Naive thymus-derived CD8-positive, alpha-beta T cell (primary cell): ENCODE measurements around the gene MICU1. TPM values are rescaled to one million over a fixed set of nuclear protein-coding genes. Genes with fewer than 3 reads are reported as not detected.
"Not testable (repeated sequence)": the region's sequence is repeated elsewhere in the genome, so short reads cannot be mapped to it uniquely, and the experiment has no call there.

ENCODE experiments used
- ATAC-seq, 2 donors: fragments of 150-1000 bp; cut with Tn5 transposase in 1 of 2; sonication (Bioruptor Pico), chemical (Tn5 transposase) in 1 of 2; 1 replicate in 1 of 2; 2 replicates in 1 of 2; pipeline ENCODE4 v1.10.0; 2021; ENCODE audit warnings: mild to moderate bottlenecking in 2 of 2, moderate library complexity in 2 of 2
- POLR2A ChIA-PET: fragments of 350-600 bp; sonication (Branson Sonifier 250); formaldehyde crosslinking; loops from one replicate; lab custom pipeline; 2021; ENCODE audit warnings: antibody characterized with exemption; lab: Charles Lee
- DNase-seq, 10 donors: peaks; one replicate each; pipeline versions ENCODE4 v3.0.0 to v3.0.0-alpha.2; 2020 to 2022
- H3K27ac Mint-ChIP-seq, 10 donors: one replicate each; pipeline ENCODE4 v1.8.0; 2020 to 2022; ENCODE audit warnings: mild to moderate bottlenecking in 10 of 10, mixed read lengths in 10 of 10, moderate library complexity in 4 of 10, inconsistent platforms in 1 of 10
- H3K27me3 Mint-ChIP-seq, 5 donors: one replicate each; pipeline ENCODE4 v1.8.0; 2021 to 2022; ENCODE audit warnings: mixed read lengths in 5 of 5
- H3K36me3 Mint-ChIP-seq, 3 donors: one replicate each; pipeline ENCODE4 v1.8.0; 2020 to 2022; ENCODE audit warnings: mixed read lengths in 3 of 3, mild to moderate bottlenecking in 2 of 3, inconsistent platforms in 1 of 3
- H3K4me1 Mint-ChIP-seq, 4 donors: one replicate each; pipeline ENCODE4 v1.8.0; 2021 to 2022; ENCODE audit warnings: mixed read lengths in 4 of 4
- H3K4me3 Mint-ChIP-seq, 10 donors: one replicate each; pipeline ENCODE4 v1.8.0; 2020 to 2022; ENCODE audit warnings: mild to moderate bottlenecking in 10 of 10, mixed read lengths in 10 of 10, moderate library complexity in 6 of 10, inconsistent platforms in 1 of 10
- H3K9me3 Mint-ChIP-seq, 9 donors: one replicate each; pipeline ENCODE4 v1.8.0; 2020 to 2022; ENCODE audit warnings: mixed read lengths in 9 of 9, mild to moderate bottlenecking in 3 of 9, inconsistent platforms in 1 of 9, moderate library complexity in 1 of 9
- polyA plus RNA-seq, 3 donors: library from polyadenylated mRNA; unstranded; fragments of 300-500 nt; fragmentation: Illumina TruSeq; gene quantifications; one replicate each; pipeline ENCODE4 v1.2.3, GENCODE V29; 2021
- total RNA-seq, 8 experiments: library from RNA in 2 of 8; stranded (reverse) in 2 of 8; gene quantifications; one replicate each; pipeline ENCODE4 v1.2.3 and lab custom pipeline; 2021 to 2026

The MICU1 gene
- total and polyA plus RNA-seq, 5 experiments from 2014 or later = 20.7 to 26.4 (median 24.1) TPM

DNA sequence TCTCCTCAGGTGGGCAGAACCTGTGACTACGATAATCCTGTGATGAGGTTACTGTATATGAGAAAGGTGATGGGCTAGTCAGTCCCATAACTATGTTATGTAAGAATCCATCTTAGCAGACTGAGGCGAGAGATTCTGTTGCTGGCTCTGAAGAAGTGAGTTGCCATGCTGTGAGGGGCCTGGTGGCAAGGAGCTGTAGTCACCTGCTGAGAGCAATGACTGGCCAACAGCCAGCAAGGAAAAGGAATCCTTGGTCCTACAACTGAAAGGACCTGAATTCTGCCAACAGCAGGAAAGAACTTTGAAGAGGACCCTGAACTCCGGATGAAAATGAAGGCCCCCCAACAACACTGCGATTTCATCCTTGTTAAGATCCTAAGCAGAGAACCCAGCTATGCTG, 240.2 kb downstream of the MICU1 start:
- Mint-ChIP-seq H3K4me3 (no peak overlapping the region), H3K9me3 (no peaks in the 10 kb centered on the region), H3K27ac (no peak overlapping the region), H3K27me3 (no peaks in the 10 kb centered on the region), H3K4me1 (peaks cover 2 to 16% (median 9%) of the 10 kb centered on the region in 4 donors), H3K36me3 (peaks cover 0 to 8% (median 0%) of the 10 kb centered on the region in 3 donors)
- DNase-seq = no peak
- POLR2A ChIA-PET = no interaction called here
- no peak for ATAC-seq

DNA sequence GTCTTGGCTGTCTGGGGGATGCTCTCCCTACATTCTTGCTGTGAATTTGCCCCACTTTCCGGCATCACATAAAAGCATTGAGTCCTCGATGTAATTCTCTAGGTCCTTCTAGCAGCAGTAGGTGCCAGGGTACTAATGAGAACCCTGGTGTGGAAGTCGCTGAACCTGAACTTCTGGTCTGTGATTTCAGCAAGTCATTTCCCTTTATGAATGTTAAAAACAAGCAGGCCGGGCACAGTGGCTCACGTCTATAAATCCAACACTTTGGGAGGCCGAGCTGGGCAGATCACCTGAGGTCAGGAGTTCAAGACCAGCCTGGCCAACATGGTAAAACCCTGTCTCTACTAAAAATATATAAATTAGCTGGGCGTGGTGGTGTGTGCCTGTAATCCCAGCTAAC, 240.9 kb downstream of the MICU1 start:
- peaks cover 2 to 16% (median 9%) of the 10 kb centered on the region in 4 donors for H3K4me1 Mint-ChIP-seq
- H3K4me3 Mint-ChIP-seq, H3K36me3 Mint-ChIP-seq, DNase-seq, H3K27me3 Mint-ChIP-seq, H3K27ac Mint-ChIP-seq, ATAC-seq, H3K9me3 Mint-ChIP-seq, POLR2A ChIA-PET: not testable (repeated sequence)

DNA sequence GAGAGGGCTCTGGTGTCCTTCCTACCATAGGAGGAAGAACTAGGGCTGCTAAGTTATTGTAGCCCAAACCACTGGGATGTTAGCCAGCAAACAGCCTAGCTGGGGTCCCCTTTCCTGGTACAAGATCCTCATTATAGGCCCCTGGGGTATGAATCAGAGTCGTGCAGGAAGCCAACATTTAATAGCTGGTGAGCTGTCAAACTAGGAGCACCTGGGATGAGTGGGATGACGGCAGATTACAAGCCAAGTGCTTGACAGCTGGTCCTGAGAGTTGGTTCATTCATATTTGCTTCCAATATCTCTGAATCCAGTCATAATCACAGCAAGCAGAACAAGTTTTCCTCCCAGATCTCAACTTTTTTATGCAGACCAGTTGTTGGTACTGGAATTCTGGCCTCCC, 246.1 kb downstream of the MICU1 start:
- POLR2A ChIA-PET = no interaction called here

DNA sequence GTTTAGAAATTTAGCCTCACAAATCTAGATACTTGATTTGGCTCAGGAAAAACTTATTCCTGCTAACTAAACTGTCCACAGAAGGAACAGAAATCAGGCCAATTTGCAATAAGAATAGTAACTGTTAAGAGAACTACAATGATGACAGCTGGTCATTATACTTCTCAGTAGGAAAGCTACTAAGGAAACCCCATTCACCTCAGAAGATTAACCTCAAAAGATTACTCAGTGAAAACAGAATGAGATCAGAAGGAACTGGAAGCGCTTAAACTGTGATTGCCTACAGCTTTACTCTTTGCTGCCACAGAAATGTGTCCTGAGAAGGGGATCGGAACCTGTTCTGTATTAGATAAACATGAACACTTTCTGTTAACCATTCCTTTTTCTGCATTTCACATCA, 246.8 kb downstream of the MICU1 start:
- no peak for DNase-seq
- POLR2A ChIA-PET = no interaction called here

More for the DNA sequence above, 246.1 kb downstream of the MICU1 start:
- no peak for DNase-seq
- Mint-ChIP-seq H3K27me3 (no peaks in the 10 kb centered on the region), H3K4me3 (no peak overlapping the region), H3K36me3 (peaks cover 0 to 17% (median 4%) of the 10 kb centered on the region in 3 donors), H3K4me1 (peaks cover 0 to 2% (median under 1%) of the 10 kb centered on the region in 4 donors), H3K27ac (peak overlapping the region in 1 of 10 donors; percentile 22), H3K9me3 (no peaks in the 10 kb centered on the region)
- no peak for ATAC-seq

DNA sequence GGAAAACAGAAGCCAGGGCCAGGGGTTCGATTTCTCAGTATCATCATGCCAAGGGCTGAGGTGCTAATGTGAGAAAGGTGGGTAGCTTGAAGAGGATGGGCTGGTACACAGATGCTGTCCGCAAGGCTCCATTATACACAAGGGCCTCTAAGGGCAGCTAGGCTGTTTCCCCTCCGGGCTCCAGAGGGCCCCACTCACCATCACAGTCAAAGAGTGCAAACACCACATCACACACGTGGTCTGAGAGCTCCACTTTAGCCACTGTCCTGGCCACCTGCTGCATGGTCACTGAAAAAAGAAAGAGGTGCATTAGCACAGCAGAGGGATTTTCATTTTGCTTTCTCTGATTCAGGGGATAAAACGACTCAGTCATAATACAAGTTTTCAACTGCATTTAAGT, 250.3 kb downstream of the MICU1 start:
- no peak overlapping the region for H3K4me3 Mint-ChIP-seq
- H3K4me1 Mint-ChIP-seq = peaks cover 0 to 7% (median 2%) of the 10 kb centered on the region in 4 donors
- H3K36me3 Mint-ChIP-seq = peaks cover 0 to 26% (median 4%) of the 10 kb centered on the region in 3 donors
- no peaks in the 10 kb centered on the region for H3K27me3 Mint-ChIP-seq
- no peak overlapping the region for H3K27ac Mint-ChIP-seq
- H3K9me3 Mint-ChIP-seq = no peaks in the 10 kb centered on the region
- POLR2A ChIA-PET = no interaction called here
- DNase-seq (no peak), ATAC-seq (no peak)

More for the DNA sequence above, 246.8 kb downstream of the MICU1 start:
- ATAC-seq = no peak
- peaks cover 0 to 22% (median 4%) of the 10 kb centered on the region in 3 donors for H3K36me3 Mint-ChIP-seq
- no peak overlapping the region for H3K4me3 Mint-ChIP-seq
- no peaks in the 10 kb centered on the region for H3K27me3 Mint-ChIP-seq
- H3K9me3 Mint-ChIP-seq = no peaks in the 10 kb centered on the region
- peaks cover 0 to 2% (median 0%) of the 10 kb centered on the region in 4 donors for H3K4me1 Mint-ChIP-seq
- H3K27ac Mint-ChIP-seq = no peak overlapping the region

DNA sequence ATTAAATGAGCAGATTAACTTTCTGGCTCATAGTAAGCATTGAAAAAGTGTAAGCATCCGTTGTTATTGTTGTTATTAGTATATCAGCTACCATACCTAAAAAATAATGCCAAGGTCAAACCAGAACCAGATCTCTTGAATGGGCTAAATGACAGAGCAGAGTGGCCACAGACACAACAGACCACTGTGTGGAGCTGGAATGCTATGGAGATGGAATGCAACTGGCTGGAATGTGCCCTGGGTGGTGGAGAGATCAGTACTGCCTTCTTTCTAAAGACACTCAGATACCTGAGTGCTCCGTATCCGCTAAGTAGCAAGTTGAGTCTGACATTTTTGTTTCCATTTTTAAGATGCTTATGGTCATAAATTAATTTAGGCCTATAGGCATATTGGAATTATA, 250.7 kb downstream of the MICU1 start:
- peaks cover 0 to 26% (median 4%) of the 10 kb centered on the region in 3 donors for H3K36me3 Mint-ChIP-seq
- DNase-seq (no peak), ATAC-seq (no peak)
- no peaks in the 10 kb centered on the region for H3K27me3 Mint-ChIP-seq
- H3K4me3 Mint-ChIP-seq = no peak overlapping the region
- POLR2A ChIA-PET = interaction anchor here (0.6 kb wide), 2 partner anchors 13 to 1085 kb away, joined by 3 read pairs; no protein-coding TSS in a partner anchor
- H3K4me1 Mint-ChIP-seq = peaks cover 2 to 11% (median 6%) of the 10 kb centered on the region in 4 donors
- H3K27ac Mint-ChIP-seq = no peak overlapping the region
- no peaks in the 10 kb centered on the region for H3K9me3 Mint-ChIP-seq

DNA sequence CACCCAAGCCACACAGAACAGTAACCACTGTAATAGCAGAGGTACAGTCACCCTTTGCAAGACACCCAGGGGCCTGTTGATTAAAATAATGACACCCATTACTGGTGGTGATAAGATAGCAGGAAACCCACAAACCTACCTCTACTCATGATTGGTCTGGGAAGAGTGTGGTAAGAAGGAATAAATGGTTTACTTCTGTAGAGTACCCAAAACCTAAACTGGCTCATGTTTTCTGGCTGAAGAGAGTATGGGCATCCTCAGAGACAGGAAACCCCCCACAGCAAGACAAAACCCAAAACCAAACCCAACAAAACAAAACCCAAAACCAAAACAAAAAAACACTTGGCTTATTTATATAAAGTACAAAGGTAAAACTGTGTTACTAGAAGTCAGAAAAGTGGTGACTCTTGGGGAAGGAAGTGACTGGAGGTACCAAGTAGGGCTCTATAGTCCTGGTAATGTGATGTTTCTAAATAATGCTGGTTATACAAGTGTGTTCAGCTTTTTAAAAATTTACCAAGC, 255.6 kb downstream of the MICU1 start:
- Mint-ChIP-seq H3K27me3 (no peaks in the 10 kb centered on the region), H3K4me1 (peaks cover 4 to 19% (median 14%) of the 10 kb centered on the region in 4 donors), H3K4me3 (peak overlapping the region in 3 of 10 donors; percentile 1 to 48 (median 47)), H3K9me3 (no peaks in the 10 kb centered on the region), H3K36me3 (peaks cover 0 to 21% (median 3%) of the 10 kb centered on the region in 3 donors), H3K27ac (peak overlapping the region; percentile 51 to 92 (median 80))
- POLR2A ChIA-PET = no interaction called here
- ATAC-seq (peak; percentile 65 to 93), DNase-seq (peak in 3 of 10 donors; percentile 51 to 69 (median 59))

DNA sequence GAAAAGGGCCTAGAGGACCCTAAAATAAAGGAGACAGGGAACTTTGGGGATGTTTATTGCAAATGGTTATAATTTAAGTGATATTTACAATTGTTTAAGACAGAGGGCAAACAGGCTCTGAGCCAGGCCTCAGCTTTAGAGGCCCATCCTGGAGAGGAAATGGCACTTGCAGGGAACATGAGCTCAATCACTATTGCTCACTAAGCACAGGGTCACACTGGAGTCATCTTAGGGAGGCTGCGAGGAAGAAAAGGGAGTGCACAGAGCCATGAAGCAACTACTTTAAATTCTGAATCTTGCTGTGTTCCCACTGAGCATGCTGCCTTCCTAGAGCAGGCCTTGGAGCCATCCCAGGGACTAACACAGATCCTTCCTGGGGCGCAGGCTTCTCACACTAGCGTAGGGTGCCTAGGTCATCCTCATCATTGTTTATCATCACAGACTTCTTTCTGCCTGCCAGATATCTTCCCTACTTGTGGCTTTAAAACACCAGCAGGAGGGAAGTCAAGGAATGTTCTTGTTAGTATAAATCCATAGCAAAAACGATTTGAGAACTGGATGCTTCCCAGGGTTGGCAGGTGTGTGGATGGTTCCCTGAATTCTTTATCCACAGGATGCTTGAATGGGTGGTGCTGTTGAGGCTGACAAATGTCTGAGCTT, 258.4 kb downstream of the MICU1 start:
- Mint-ChIP-seq H3K36me3 (peaks cover 0 to 7% (median 0%) of the 10 kb centered on the region in 3 donors), H3K4me1 (peaks cover 12 to 33% (median 27%) of the 10 kb centered on the region in 4 donors), H3K27me3 (no peaks in the 10 kb centered on the region), H3K4me3 (no peak overlapping the region), H3K27ac (peak overlapping the region in 6 of 10 donors; percentile 28 to 53 (median 40)), H3K9me3 (no peaks in the 10 kb centered on the region)
- DNase-seq = no peak
- ATAC-seq = no peak
- POLR2A ChIA-PET = interaction anchor here (0.6 to 1.5 kb wide), 2 partner anchors 8 to 467 kb away, joined by 6 to 11 read pairs; no protein-coding TSS in a partner anchor

DNA sequence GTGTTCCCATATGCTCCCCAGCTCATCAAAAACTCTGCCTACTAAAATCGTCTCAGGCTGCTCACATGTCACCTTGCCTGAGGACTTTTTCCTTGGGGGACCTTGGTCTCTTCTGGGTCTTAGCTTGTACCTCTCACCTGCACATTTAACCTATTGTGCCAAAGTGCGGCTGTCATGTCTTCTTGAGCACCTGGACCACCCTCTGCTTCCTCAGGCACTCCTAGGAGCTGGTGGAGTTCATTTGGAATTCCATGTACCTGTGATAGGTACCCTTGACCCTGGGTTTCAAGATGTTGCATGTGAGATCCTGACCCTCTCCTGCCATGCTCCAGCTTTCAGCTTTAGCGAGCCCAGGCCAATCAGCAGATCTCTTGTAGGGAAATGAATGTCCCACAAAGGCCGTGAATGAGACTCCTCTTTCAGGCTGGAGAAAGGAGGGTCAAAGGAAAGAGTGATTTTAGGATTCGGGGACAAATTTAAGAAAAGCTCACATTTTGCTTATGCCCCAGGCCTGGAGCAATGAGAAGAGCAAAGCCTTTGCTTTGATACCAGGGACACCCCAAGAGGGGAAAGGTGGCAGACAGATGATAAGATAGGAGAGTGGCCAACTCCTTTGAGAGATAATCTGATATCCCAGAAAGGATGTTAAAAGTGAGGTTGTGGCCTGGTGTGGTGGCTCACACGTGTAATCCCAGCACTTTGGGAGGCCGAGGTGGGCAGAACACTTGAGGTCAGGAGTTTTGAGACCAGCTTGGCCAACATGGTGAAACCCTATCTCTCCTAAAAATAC, 260.6 kb downstream of the MICU1 start:
- H3K4me1 Mint-ChIP-seq = peaks cover 10 to 29% (median 21%) of the 10 kb centered on the region in 4 donors
- DNase-seq (no peak), ATAC-seq (no peak)
- POLR2A ChIA-PET = interaction anchor here (0.6 to 1.8 kb wide), 3 partner anchors 10 to 469 kb away, joined by 4 to 9 read pairs (median 6); partner anchors contain the start of gene DNAJB12
- peak overlapping the region in 4 of 10 donors; percentile 23 to 49 (median 32) for H3K4me3 Mint-ChIP-seq
- no peaks in the 10 kb centered on the region for H3K9me3 Mint-ChIP-seq
- H3K27ac Mint-ChIP-seq = peak overlapping the region; percentile 77 to 94 (median 88)
- H3K36me3 Mint-ChIP-seq = peaks cover 0 to 7% (median 0%) of the 10 kb centered on the region in 3 donors
- H3K27me3 Mint-ChIP-seq = no peaks in the 10 kb centered on the region

DNA sequence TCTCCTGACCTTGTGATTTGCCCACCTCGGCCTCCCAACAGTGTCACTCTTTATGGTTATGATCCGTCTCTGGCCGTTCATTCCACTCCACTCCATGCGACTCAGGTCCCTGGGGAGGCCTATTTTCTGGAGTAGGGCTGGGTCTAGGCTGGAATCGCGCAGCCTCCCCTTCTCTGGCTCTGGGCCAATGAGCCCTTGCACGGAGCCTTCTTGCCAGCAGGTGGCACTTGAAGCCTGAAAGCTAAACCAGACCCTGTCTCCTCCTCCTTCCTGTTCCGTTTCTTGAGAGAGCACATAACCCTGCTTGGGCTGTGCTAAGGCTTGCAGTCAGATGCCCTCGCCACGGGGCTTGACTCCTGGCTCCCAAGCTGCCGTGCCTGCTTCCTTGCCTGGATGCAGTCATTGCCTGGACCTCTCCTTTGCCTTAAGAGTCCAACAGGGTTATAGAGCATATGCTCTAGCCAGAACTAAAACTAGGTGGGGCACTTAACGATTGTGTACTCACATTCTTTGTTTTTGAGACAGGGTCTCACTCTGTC, 261.6 kb downstream of the MICU1 start:
- peaks cover 10 to 20% (median 16%) of the 10 kb centered on the region in 4 donors for H3K4me1 Mint-ChIP-seq
- H3K36me3 Mint-ChIP-seq = peaks cover 0 to 6% (median 0%) of the 10 kb centered on the region in 3 donors
- H3K27me3 Mint-ChIP-seq = no peaks in the 10 kb centered on the region
- POLR2A ChIA-PET = interaction anchor here (0.6 to 1.8 kb wide), 4 partner anchors 9 to 470 kb away, joined by 3 to 9 read pairs (median 5); partner anchors contain the start of gene DNAJB12
- DNase-seq (peak; percentile 70 to 92 (median 86)), ATAC-seq (peak; percentile 99 to 100)
- H3K4me3 Mint-ChIP-seq = peak overlapping the region; percentile 19 to 67 (median 50)
- no peaks in the 10 kb centered on the region for H3K9me3 Mint-ChIP-seq
- H3K27ac Mint-ChIP-seq = peak overlapping the region; percentile 77 to 94 (median 88)

DNA sequence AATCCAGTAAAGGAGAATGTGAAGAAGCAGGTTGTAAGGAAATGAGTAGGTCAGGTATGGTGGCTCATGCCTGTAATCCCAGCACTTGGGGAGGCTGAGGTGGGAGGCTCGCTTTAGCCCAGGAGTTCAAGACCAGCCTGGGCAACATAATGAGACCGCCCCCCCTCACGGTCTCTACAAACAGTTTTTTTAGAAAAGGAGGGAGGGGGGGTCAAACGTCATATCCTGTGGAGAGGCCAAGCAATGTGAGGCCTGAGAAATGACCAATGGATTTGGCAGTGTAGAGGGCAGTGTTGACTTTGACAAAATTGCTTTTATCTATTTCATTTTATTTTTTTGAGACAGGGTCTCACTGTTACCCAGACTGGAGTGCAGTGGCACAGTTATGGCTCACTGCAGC, 268.9 kb downstream of the MICU1 start:
- H3K4me1 Mint-ChIP-seq = peaks cover 20 to 34% (median 30%) of the 10 kb centered on the region in 4 donors
- DNase-seq = no peak
- H3K27ac Mint-ChIP-seq = peak overlapping the region in 3 of 10 donors; percentile 25 to 61 (median 42)
- H3K27me3 Mint-ChIP-seq = peaks cover 0 to 3% (median 0%) of the 10 kb centered on the region in 5 donors
- no peak overlapping the region for H3K4me3 Mint-ChIP-seq
- peaks cover 0 to 10% (median 6%) of the 10 kb centered on the region in 3 donors for H3K36me3 Mint-ChIP-seq
- POLR2A ChIA-PET = no interaction called here
- no peak for ATAC-seq
- H3K9me3 Mint-ChIP-seq = no peaks in the 10 kb centered on the region

DNA sequence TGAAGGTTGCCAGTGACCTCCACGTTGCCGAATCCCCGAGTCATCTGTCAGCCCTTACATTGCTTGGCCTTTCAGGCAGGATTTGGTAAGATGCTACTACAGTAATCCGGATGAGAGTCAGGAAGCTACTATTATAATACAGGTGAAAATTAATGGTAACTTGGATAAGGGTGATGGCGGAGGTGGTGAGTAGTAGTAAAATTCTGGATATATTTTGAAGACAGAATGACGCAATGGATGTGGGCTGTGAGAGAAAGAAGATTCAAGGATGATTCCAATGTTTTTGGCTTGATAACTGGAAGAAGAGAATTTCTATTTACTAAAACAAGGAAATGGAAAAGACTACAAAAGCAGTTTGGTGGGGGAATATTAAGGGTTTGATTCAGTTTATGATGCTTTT, 269.8 kb downstream of the MICU1 start:
- DNase-seq (no peak), ATAC-seq (no peak)
- Mint-ChIP-seq H3K4me3 (peak overlapping the region in 8 of 10 donors; percentile 20 to 98 (median 70)), H3K4me1 (peaks cover 28 to 43% (median 38%) of the 10 kb centered on the region in 4 donors), H3K9me3 (no peaks in the 10 kb centered on the region), H3K27ac (peak overlapping the region in 4 of 10 donors; percentile 23 to 82 (median 68)), H3K27me3 (peaks cover 0 to 3% (median 0%) of the 10 kb centered on the region in 5 donors), H3K36me3 (peaks cover 0 to 18% (median 7%) of the 10 kb centered on the region in 3 donors)
- POLR2A ChIA-PET = no interaction called here
